WTC11 (cell line): Measurements from ENCODE around the gene TBC1D17. TPM values are rescaled to one million over a fixed set of nuclear protein-coding genes. Genes with fewer than 3 reads are reported as not detected.

ENCODE experiments used
- ATAC-seq: fragments of 200-7000 bp; cut with Tn5 transposase; 2 replicates; pipeline ENCODE4 v1.10.0; 2021; ENCODE audit warnings: mild to moderate bottlenecking, moderate library complexity
- CTCF ChIA-PET: fragments of 300-600 bp; sonication (Branson Sonifier 250); formaldehyde crosslinking; loops from one replicate; lab custom pipeline; 2021; ENCODE audit warnings: antibody characterized with exemption; lab: Charles Lee
- POLR2A ChIA-PET: fragments of 350-600 bp; sonication (Branson Sonifier 250); formaldehyde crosslinking; loops from one replicate; lab custom pipeline; 2021; ENCODE audit warnings: antibody characterized with exemption; lab: Charles Lee
- DNase-seq: peaks from one replicate; pipeline ENCODE4 v3.0.0; 2021; ENCODE audit warnings: low spot score
- H3K27ac Mint-ChIP-seq: 2 replicates; pipeline ENCODE4 v1.8.0; 2021; ENCODE audit warnings: mixed read lengths
- H3K27me3 Mint-ChIP-seq: 2 replicates; pipeline ENCODE4 v1.8.0; 2021; ENCODE audit warnings: low read depth, mild to moderate bottlenecking, moderate library complexity, mixed read lengths
- H3K36me3 Mint-ChIP-seq: 2 replicates; pipeline ENCODE4 v1.8.0; 2021; ENCODE audit warnings: mixed read lengths
- H3K4me1 Mint-ChIP-seq: 2 replicates; pipeline ENCODE4 v1.8.0; 2022; ENCODE audit warnings: mixed read lengths
- H3K4me3 Mint-ChIP-seq: 2 replicates; pipeline ENCODE4 v1.8.0; 2021; ENCODE audit warnings: mild to moderate bottlenecking, moderate library complexity, mixed read lengths
- H3K9me3 Mint-ChIP-seq: 2 replicates; pipeline ENCODE4 v1.8.0; 2021; ENCODE audit warnings: mixed read lengths
- ATF6 ChIP-seq: sonication (generic); formaldehyde crosslinking; IDR thresholded peaks from 2 replicates; pipeline ENCODE4 v1.8.1; 2023; ENCODE audit warnings: mild to moderate bottlenecking, missing genetic modification reagents
- CREM ChIP-seq: sonication (generic); formaldehyde crosslinking; IDR thresholded peaks from 2 replicates; pipeline ENCODE4 v1.8.1; 2022; ENCODE audit warnings: mild to moderate bottlenecking, missing genetic modification reagents, moderate library complexity
- E2F4 ChIP-seq: sonication (generic); formaldehyde crosslinking; IDR thresholded peaks from 2 replicates; pipeline ENCODE4 v1.8.1; 2022; ENCODE audit warnings: low read depth, mild to moderate bottlenecking, moderate library complexity, missing genetic modification reagents, borderline replicate concordance
- ELF4 ChIP-seq: sonication (generic); formaldehyde crosslinking; IDR thresholded peaks from 2 replicates; pipeline ENCODE4 v1.8.1; 2022; ENCODE audit warnings: low read depth, mild to moderate bottlenecking, moderate library complexity, missing genetic modification reagents
- ETV6 ChIP-seq: sonication (generic); formaldehyde crosslinking; IDR thresholded peaks from 2 replicates; pipeline ENCODE4 v1.8.1; 2022; ENCODE audit warnings: mild to moderate bottlenecking, missing genetic modification reagents
- FOXP1 ChIP-seq: sonication (generic); formaldehyde crosslinking; IDR thresholded peaks from 2 replicates; pipeline ENCODE4 v1.8.0; 2022; ENCODE audit warnings: missing genetic modification reagents, mild to moderate bottlenecking, moderate library complexity, borderline replicate concordance
- GRHL2 ChIP-seq: fragments of 250-450 bp; sonication (Bioruptor Pico); IDR thresholded peaks from 2 replicates; pipeline ENCODE4 v1.8.0; 2022; ENCODE audit warnings: mild to moderate bottlenecking, moderate library complexity; ENCODE audit not compliant: insufficient replicate concordance, severe bottlenecking
- HMGA2 ChIP-seq: fragments of 250-450 bp; sonication (Bioruptor Pico); IDR thresholded peaks from 2 replicates; pipeline ENCODE4 v1.4.0; 2021; ENCODE audit warnings: mild to moderate bottlenecking, moderate library complexity
- MLX ChIP-seq: sonication (generic); formaldehyde crosslinking; IDR thresholded peaks from 2 replicates; pipeline ENCODE4 v1.8.1; 2023; ENCODE audit warnings: mild to moderate bottlenecking, missing genetic modification reagents, moderate library complexity
- NFE2L1 ChIP-seq: sonication (generic); formaldehyde crosslinking; IDR thresholded peaks from 2 replicates; pipeline ENCODE4 v1.8.1; 2023; ENCODE audit warnings: missing genetic modification reagents
- NR1H2 ChIP-seq: sonication (generic); formaldehyde crosslinking; IDR thresholded peaks from 2 replicates; pipeline ENCODE4 v1.9.0; 2021; ENCODE audit warnings: mild to moderate bottlenecking, moderate library complexity, missing genetic modification reagents
- RELA ChIP-seq: sonication (generic); formaldehyde crosslinking; IDR thresholded peaks from 2 replicates; pipeline ENCODE4 v1.8.1; 2022; ENCODE audit warnings: missing genetic modification reagents, mild to moderate bottlenecking, borderline replicate concordance
- SMAD4 ChIP-seq: sonication (generic); formaldehyde crosslinking; IDR thresholded peaks from 2 replicates; pipeline ENCODE4 v1.8.0; 2022; ENCODE audit warnings: mild to moderate bottlenecking, missing genetic modification reagents
- STAT6 ChIP-seq: sonication (generic); formaldehyde crosslinking; conservative IDR thresholded peaks from 2 replicates; pipeline ENCODE4 v1.8.1; 2023; ENCODE audit warnings: mild to moderate bottlenecking, low read depth, missing genetic modification reagents, moderate library complexity
- USF2 ChIP-seq: sonication (generic); formaldehyde crosslinking; IDR thresholded peaks from 2 replicates; pipeline ENCODE4 v1.8.1; 2023; ENCODE audit warnings: mild to moderate bottlenecking, missing genetic modification reagents, moderate library complexity
- ZBTB21 ChIP-seq: sonication (generic); formaldehyde crosslinking; IDR thresholded peaks from 2 replicates; pipeline ENCODE4 v1.8.1; 2023; ENCODE audit warnings: mild to moderate bottlenecking, missing genetic modification reagents, borderline replicate concordance
- ZNF121 ChIP-seq: sonication (generic); formaldehyde crosslinking; IDR thresholded peaks from 2 replicates; pipeline ENCODE4 v1.8.0; 2023; ENCODE audit warnings: missing genetic modification reagents
- ZNF512 ChIP-seq: sonication (generic); formaldehyde crosslinking; IDR thresholded peaks from 2 replicates; pipeline ENCODE4 v1.8.1; 2022; ENCODE audit warnings: missing genetic modification reagents, borderline replicate concordance
- ZNF671 ChIP-seq: fragments of 250-450 bp; sonication (Bioruptor Pico); IDR thresholded peaks from 2 replicates; pipeline ENCODE4 v1.8.0; 2021; ENCODE audit warnings: mild to moderate bottlenecking
- total RNA-seq: library from RNA; stranded (reverse); gene quantifications from 3 replicates; pipeline ENCODE4 v1.2.3, GENCODE V29; 2021

The TBC1D17 gene
- total RNA-seq, 1 experiment from 2014 or later: 52.8 TPM

- TF ChIP-seq STAT6 (CRISPR knock-in tag) (no peak), ATF6 (CRISPR knock-in tag) (no peak), NFE2L1 (CRISPR knock-in tag) (no peak), ZNF671 (no peak), MLX (CRISPR knock-in tag) (no peak), ZBTB21 (no peak), FOXP1 (CRISPR knock-in tag) (no peak), ZNF121 (CRISPR knock-in tag) (no peak), GRHL2 (no peak), HMGA2 (CRISPR knock-in tag) (no peak), NR1H2 (CRISPR knock-in tag) (no peak)
- ChIA-PET POLR2A (no interaction called here), CTCF (no interaction called here)
- Mint-ChIP-seq H3K9me3 (no peaks in the 10 kb centered on the region), H3K27ac (no peak overlapping the region), H3K36me3 (peaks cover 64% of the 10 kb centered on the region), H3K27me3 (peaks cover 13% of the 10 kb centered on the region), H3K4me3 (no peak overlapping the region), H3K4me1 (no peaks in the 10 kb centered on the region)
- no peak for ATAC-seq
- DNase-seq: no peak
These were observed 7.3 kb downstream of the TBC1D17 start for GRCh38 chr19:49884760-49885159.

GRCh38 chr19:49887037-49887664 is 9.6 kb downstream of the TBC1D17 start:
- no peak overlapping the region for H3K27ac Mint-ChIP-seq
- ATAC-seq: no peak
- peaks cover 27% of the 10 kb centered on the region for H3K27me3 Mint-ChIP-seq
- H3K9me3 Mint-ChIP-seq: no peaks in the 10 kb centered on the region
- no peak for TF ChIP-seq STAT6 (CRISPR knock-in tag)
- no peak for TF ChIP-seq ETV6
- TF ChIP-seq ZNF512 (CRISPR knock-in tag): no peak
- TF ChIP-seq ELF4 (CRISPR knock-in tag): no peak
- no peak for TF ChIP-seq RELA (CRISPR knock-in tag)
- TF ChIP-seq GRHL2: no peak
- no peak for TF ChIP-seq CREM (CRISPR knock-in tag)
- TF ChIP-seq E2F4 (CRISPR knock-in tag): no peak
- TF ChIP-seq HMGA2 (CRISPR knock-in tag): no peak
- no peak for TF ChIP-seq SMAD4 (CRISPR knock-in tag)
- no peak for TF ChIP-seq USF2 (CRISPR knock-in tag)
- no peak for DNase-seq
- CTCF ChIA-PET: no interaction called here
- H3K36me3 Mint-ChIP-seq: peaks cover 45% of the 10 kb centered on the region
- H3K4me1 Mint-ChIP-seq: peaks cover 11% of the 10 kb centered on the region
- H3K4me3 Mint-ChIP-seq: no peak overlapping the region
- POLR2A ChIA-PET: no interaction called here
